SKM-1 (cell line): ENCODE data around the gene KIF26B.
"Not testable (repeated sequence)": the region's sequence is repeated elsewhere in the genome, so short reads cannot be mapped to it uniquely, and the experiment has no call there.

ENCODE experiments used
- DNase-seq: peaks from one replicate; lab custom pipeline; 2025; ENCODE audit not compliant: unreplicated experiment; lab: John Stamatoyannopoulos, UW

The KIF26B gene

GRCh38 chr1:245378311-245378722 lies 223.5 kb downstream of the KIF26B start:
- no peak for DNase-seq

GRCh38 chr1:245378745-245379144 lies 224.0 kb downstream of the KIF26B start:
- no peak for DNase-seq

GRCh38 chr1:245380790-245381535 lies 226.2 kb downstream of the KIF26B start:
- no peak for DNase-seq

GRCh38 chr1:245382981-245383380 lies 228.2 kb downstream of the KIF26B start:
- no peak for DNase-seq

GRCh38 chr1:245383396-245384330 lies 228.9 kb downstream of the KIF26B start:
- DNase-seq, result no peak

GRCh38 chr1:245386297-245386971 lies 231.6 kb downstream of the KIF26B start:
- DNase-seq, result no peak

- no peak for DNase-seq
These were observed 233.9 kb downstream of the KIF26B start for GRCh38 chr1:245388687-245389086.

- no peak for DNase-seq
These were observed 235.1 kb downstream of the KIF26B start for GRCh38 chr1:245389873-245390272.

GRCh38 chr1:245390975-245391374 lies 236.2 kb downstream of the KIF26B start:
- DNase-seq, result no peak

GRCh38 chr1:245393694-245394093 lies 238.9 kb downstream of the KIF26B start:
- no peak for DNase-seq

- DNase-seq, result no peak
These were observed 240.9 kb downstream of the KIF26B start for GRCh38 chr1:245395680-245396079.

GRCh38 chr1:245396615-245397014 lies 241.8 kb downstream of the KIF26B start:
- no peak for DNase-seq

GRCh38 chr1:245397771-245398170 lies 243.0 kb downstream of the KIF26B start:
- no peak for DNase-seq

- DNase-seq, result no peak
These were observed 243.4 kb downstream of the KIF26B start for GRCh38 chr1:245398180-245398579.

GRCh38 chr1:245401881-245402587 lies 247.2 kb downstream of the KIF26B start:
- DNase-seq, result no peak

GRCh38 chr1:245402998-245403397 lies 248.2 kb downstream of the KIF26B start:
- DNase-seq, result not testable (repeated sequence)

- DNase-seq, result no peak
These were observed 249.7 kb downstream of the KIF26B start for GRCh38 chr1:245404527-245404926.

- DNase-seq, result no peak
These were observed 250.2 kb downstream of the KIF26B start for GRCh38 chr1:245404952-245405351.

GRCh38 chr1:245406426-245406825 lies 251.6 kb downstream of the KIF26B start:
- no peak for DNase-seq

GRCh38 chr1:245407983-245408382 lies 253.2 kb downstream of the KIF26B start:
- DNase-seq, result no peak
